Mucosa of rectum (tissue), 2 donors: ENCODE data around the gene LRP2.

ENCODE experiments used
- H3K27ac ChIP-seq, 2 donors: one replicate each; pipeline ENCODE4 v1.7.0; 2013; ENCODE audit warnings: inconsistent platforms in 2 of 2, low read depth in 2 of 2, low read length in 2 of 2
- H3K27me3 ChIP-seq, 2 donors: one replicate each; pipeline ENCODE4 v1.7.0; 2013; ENCODE audit warnings: low read length in 2 of 2; ENCODE audit not compliant: control insufficient read depth in 2 of 2, insufficient read depth in 2 of 2
- H3K36me3 ChIP-seq, 2 donors: one replicate each; pipeline ENCODE4 v1.7.0; 2013; ENCODE audit warnings: low read length in 2 of 2; ENCODE audit not compliant: control insufficient read depth in 2 of 2, insufficient read depth in 2 of 2
- H3K4me1 ChIP-seq, 2 donors: one replicate each; pipeline ENCODE4 v1.7.0; 2013; ENCODE audit warnings: low read length in 2 of 2, mild to moderate bottlenecking in 1 of 2; ENCODE audit not compliant: control insufficient read depth in 2 of 2, insufficient read depth in 2 of 2
- H3K4me3 ChIP-seq, 2 donors: one replicate each; pipeline ENCODE4 v1.7.0; 2013; ENCODE audit warnings: low read length in 2 of 2
- H3K9ac ChIP-seq, 2 donors: one replicate each; pipeline ENCODE4 v1.7.0; 2013; ENCODE audit warnings: low read length in 2 of 2, low read depth in 1 of 2, mild to moderate bottlenecking in 1 of 2
- H3K9me3 ChIP-seq, 2 donors: one replicate each; pipeline ENCODE4 v1.7.0; 2013; ENCODE audit warnings: low read length in 2 of 2; ENCODE audit not compliant: control insufficient read depth in 2 of 2
- donor health status: healthy.
- donor health status: Normal muscosa, but diverticular disease.

Gene LRP2

DNA sequence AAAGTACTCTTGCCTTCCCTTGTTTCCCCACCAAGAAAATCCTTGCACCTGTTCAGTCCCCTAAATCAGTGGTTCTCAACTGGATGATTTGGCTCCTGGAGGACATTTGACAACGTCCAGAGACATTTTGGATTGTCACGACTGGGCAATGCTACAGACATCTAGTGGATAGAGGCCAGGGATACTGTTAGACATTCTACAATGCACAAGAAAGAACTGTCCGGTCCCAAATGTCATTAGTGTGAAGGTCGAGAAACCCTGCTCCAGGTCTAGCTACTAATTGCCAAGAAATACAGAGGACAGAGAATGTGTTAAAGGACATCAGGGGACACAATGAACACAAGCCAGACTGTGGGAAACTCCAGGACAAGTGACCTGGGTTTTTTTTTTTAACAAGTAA is 60.0 kb downstream of the LRP2 start:
- Histone ChIP-seq H3K4me1 (no peaks in the 10 kb centered on the region), H3K9ac (no peak overlapping the region), H3K27ac (no peak overlapping the region), H3K27me3 (no peaks in the 10 kb centered on the region), H3K36me3 (no peaks in the 10 kb centered on the region), H3K4me3 (no peak overlapping the region), H3K9me3 (no peaks in the 10 kb centered on the region)

DNA sequence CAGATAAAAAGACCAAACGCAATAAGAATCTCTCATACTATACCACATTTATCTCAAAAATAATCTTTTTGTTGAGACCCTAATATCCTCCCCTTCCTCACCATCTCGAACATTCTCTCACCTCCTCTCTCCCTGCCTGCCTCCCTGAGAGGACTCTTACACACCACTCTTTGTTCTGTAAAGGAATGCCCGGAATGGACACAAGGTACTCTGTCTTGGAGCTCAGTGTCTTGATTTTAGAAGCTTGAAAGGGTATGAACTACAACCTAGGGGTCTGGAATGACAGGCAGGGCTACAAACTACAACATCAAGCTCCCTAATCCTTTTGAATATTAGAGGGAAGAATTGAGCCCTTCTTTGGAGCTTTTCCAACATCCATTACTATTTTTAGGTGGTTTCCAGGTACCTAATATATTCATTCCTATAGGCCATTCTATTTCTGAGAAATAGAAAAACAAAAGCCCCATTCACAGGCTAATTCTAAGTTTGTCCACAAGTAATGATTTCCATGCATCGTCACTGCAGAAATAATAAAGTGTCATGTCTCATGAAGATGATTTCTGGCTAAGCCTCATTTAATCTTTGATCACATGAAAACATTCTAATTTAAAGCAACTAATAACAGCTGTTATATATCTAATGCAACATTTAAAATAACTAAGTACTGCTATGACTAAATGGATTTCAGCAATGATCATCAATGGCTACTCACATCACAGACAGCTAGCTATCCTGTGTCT is 60.6 kb downstream of the LRP2 start:
- Histone ChIP-seq H3K9ac (no peak overlapping the region), H3K27ac (no peak overlapping the region), H3K9me3 (no peaks in the 10 kb centered on the region), H3K4me3 (no peak overlapping the region), H3K36me3 (no peaks in the 10 kb centered on the region), H3K27me3 (no peaks in the 10 kb centered on the region), H3K4me1 (no peaks in the 10 kb centered on the region)

DNA sequence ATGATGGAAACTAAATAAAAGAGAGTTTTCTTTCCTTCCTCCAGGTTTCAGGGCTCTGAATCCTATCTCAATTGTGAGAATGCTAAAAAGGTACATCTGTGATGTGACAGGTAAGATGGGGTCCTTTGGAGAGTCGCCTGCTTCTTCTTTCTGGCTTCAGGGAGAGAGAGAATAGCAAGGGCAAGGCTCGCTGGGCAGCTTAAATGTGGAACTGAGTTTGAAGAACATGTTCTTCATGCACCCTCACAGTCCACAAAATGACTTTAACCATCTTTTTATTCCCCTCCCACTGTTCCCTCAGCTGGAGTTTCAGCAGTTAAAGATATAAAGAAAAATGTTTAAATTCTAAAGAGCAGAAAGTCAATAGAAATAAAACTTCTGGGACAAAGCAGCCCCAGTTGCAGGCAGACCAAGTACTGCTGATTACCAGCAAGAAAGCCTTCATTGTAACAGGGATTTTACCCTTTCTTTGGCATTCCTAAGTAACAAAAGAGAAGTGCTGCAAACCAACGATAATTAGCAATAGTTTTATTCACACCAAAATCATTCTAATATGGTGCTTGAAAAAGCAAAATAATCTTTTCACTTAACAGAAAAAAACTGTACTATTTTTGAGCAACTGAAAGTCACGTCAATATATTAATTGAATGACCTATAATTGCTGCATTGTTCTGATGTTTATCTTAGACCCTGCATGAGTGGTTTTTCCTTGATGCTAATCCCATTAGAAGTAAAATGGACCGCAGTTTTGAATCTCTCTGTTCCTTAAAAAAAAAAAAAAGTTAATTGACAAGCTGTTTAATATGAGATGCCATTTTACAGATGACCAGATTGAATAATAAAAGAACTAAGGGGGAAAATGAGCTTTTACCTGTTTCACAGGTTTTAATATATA is 61.5 kb downstream of the LRP2 start:
- no peak overlapping the region for H3K9ac ChIP-seq
- no peaks in the 10 kb centered on the region for H3K36me3 ChIP-seq
- H3K9me3 ChIP-seq, result no peaks in the 10 kb centered on the region
- H3K4me1 ChIP-seq, result no peaks in the 10 kb centered on the region
- H3K27ac ChIP-seq, result no peak overlapping the region
- H3K27me3 ChIP-seq, result no peaks in the 10 kb centered on the region
- no peak overlapping the region for H3K4me3 ChIP-seq

DNA sequence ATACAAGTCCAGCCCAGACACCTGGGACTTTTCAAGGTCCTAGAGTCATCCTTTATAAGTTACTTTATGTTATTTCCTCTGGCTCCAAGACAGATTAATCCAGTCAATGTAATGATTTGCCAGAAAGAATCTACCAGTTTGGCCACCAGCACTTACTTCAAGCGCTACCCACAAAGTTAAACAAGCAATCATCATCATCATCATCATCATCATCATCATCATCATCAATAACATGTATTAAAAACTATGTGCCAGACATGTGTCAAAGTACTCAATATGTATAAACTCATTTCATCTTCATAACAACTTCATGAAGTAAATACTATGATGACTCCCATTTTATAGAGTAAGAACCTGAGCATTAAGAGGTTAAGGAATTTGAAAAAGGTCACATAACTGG is 64.3 kb downstream of the LRP2 start:
- Histone ChIP-seq H3K27me3 (no peaks in the 10 kb centered on the region), H3K9ac (no peak overlapping the region), H3K36me3 (no peaks in the 10 kb centered on the region), H3K9me3 (no peaks in the 10 kb centered on the region), H3K4me3 (no peak overlapping the region), H3K4me1 (no peaks in the 10 kb centered on the region), H3K27ac (no peak overlapping the region)

DNA sequence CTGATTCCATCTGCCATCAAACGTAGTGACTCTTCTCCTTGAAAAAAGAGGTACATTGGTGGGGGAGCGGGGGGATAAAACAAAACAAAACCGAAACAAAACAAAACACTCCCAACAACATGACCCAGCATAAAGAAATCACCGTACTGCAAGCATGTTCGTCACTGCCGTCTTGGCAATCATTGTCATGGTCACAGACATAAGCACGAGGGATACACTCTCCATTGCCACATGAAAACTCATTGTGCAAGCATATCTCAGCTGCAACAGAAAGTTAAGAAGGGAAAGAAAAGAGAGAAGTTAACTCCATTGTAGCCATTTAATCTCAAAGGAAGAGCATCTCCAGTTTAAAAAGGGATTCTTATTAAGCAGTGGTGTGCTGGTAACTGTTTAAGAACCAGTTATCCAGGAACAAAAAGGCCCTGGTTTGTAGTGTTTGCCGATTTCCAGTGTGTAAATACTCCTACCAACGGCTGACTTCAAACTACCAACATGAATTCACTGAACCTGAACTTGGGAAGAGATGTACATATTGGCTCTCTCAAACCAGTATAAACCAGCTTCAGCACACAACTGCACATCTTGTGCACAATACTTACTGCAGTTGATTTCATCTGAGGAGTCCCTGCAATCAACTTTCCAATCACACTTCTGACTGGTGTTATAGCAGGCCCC is 68.2 kb downstream of the LRP2 start:
- Histone ChIP-seq H3K4me3 (no peak overlapping the region), H3K9ac (no peak overlapping the region), H3K4me1 (no peaks in the 10 kb centered on the region), H3K9me3 (no peaks in the 10 kb centered on the region), H3K36me3 (no peaks in the 10 kb centered on the region), H3K27ac (no peak overlapping the region), H3K27me3 (no peaks in the 10 kb centered on the region)

DNA sequence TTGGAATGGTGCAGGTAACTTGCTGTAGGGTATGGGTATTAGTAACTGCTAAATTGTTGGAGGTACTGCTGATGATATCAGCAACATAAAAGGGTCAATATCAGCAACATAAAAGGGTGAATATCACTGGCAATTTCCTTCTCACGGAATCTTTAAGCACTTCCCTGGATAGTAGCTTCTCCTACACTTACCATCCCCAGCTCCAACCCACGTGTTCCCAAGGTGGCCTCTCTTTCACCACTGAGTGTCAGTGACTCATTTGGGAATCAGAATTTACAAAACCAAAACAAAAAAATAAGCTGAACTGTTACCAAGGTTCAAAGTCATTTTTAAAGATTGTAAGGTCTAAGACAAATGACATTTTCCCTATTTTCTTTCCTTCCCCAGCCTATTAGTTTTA is 70.8 kb downstream of the LRP2 start:
- no peaks in the 10 kb centered on the region for H3K9me3 ChIP-seq
- no peaks in the 10 kb centered on the region for H3K36me3 ChIP-seq
- H3K4me3 ChIP-seq, result no peak overlapping the region
- no peak overlapping the region for H3K9ac ChIP-seq
- H3K27me3 ChIP-seq, result no peaks in the 10 kb centered on the region
- H3K4me1 ChIP-seq, result no peaks in the 10 kb centered on the region
- H3K27ac ChIP-seq, result no peak overlapping the region

DNA sequence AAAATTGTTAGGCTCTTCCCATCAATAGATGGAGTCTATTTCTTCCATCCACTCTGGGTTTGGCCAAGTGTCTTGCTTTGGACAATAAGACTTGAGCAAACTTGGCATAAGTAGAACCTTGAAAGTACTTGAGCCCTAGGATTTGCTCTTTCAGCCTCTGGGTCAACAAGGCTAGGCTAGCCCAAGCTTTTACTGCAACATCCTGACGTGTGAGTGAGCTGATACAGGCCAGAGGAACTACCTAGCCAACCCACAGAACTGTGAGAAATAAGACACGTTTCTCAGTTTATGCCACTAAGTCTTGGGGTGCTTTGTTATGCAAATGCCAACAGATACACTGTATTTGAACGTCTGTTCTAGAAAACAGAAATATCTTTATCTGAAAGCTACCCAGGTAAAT is 71.9 kb downstream of the LRP2 start:
- Histone ChIP-seq H3K9ac (no peak overlapping the region), H3K4me3 (no peak overlapping the region), H3K27me3 (no peaks in the 10 kb centered on the region), H3K27ac (no peak overlapping the region), H3K36me3 (no peaks in the 10 kb centered on the region), H3K4me1 (no peaks in the 10 kb centered on the region), H3K9me3 (no peaks in the 10 kb centered on the region)

DNA sequence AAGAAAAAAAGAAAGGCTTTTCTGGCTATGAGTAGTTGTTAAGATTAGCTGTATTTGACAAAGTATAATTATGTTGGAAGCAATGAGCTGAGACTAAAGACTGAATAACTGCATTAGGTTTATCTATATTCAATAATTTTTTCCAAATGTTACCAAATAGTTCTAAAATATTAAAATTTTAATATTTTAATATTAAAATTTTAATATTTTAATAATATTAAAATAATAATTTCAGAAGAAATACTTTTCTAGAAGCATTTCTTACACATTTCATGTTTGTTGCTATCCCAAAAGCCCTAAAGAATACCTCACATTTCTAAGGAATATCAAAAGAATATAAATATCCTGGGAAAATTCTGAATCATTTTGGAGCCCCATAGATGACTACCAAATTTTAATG is 74.7 kb downstream of the LRP2 start:
- Histone ChIP-seq H3K9ac (no peak overlapping the region), H3K27me3 (no peaks in the 10 kb centered on the region), H3K4me3 (no peak overlapping the region), H3K9me3 (no peaks in the 10 kb centered on the region), H3K27ac (no peak overlapping the region), H3K4me1 (no peaks in the 10 kb centered on the region), H3K36me3 (no peaks in the 10 kb centered on the region)

DNA sequence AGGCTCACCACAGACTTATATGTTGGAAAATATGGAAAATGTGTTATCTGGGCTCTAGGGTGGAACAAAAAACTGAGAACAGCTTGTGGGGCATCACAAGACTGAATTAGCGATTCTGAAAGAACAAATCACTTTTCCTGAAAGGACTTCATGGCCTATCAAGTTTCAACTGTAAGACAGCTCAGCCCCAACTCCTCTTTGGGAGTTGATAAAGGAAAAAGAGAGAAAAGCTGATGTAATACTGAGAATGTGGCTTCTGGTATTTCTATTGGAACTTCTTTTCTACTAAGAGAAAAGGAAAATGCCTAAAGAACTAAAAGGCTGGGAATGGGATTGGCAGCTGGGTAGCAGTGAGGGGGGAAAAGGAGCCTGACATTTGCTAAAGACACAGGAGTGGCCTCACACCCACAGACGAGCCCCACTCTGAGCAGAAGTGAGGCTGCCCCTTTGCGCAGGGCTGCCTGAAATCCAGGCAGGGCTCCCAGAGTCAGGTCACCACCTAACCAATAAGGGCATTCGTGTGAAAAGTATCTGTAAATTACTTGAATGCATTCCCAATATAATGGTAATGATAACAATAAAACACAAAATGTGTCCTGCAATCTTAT is 75.6 kb downstream of the LRP2 start:
- H3K9me3 ChIP-seq, result no peaks in the 10 kb centered on the region
- H3K9ac ChIP-seq, result no peak overlapping the region
- H3K27ac ChIP-seq, result no peak overlapping the region
- no peak overlapping the region for H3K4me3 ChIP-seq
- H3K27me3 ChIP-seq, result no peaks in the 10 kb centered on the region
- no peaks in the 10 kb centered on the region for H3K4me1 ChIP-seq
- no peaks in the 10 kb centered on the region for H3K36me3 ChIP-seq
